HL-60 (cell line): ENCODE measurements around the gene CACNA2D3.

Experiments
- DNase-seq, 2 experiments: peaks; one replicate each; pipeline ENCODE4 v3.0.0-alpha.2; 2010 to 2020; ENCODE audit warnings: low read depth in 1 of 2, low spot score in 1 of 2
- H3K27ac ChIP-seq: fragments of 250-450 bp; sonication (Bioruptor Pico); replicated peaks from 2 replicates; pipeline ENCODE4 v1.5.1; 2020; ENCODE audit warnings: mild to moderate bottlenecking, moderate library complexity
- H3K27me3 ChIP-seq: fragments of 250-450 bp; sonication (Bioruptor Pico); 2 replicates; pipeline ENCODE4 v1.5.1; 2021; ENCODE audit warnings: mild to moderate bottlenecking, moderate library complexity; ENCODE audit not compliant: insufficient read depth, poor library complexity, severe bottlenecking
- H3K4me3 ChIP-seq: replicated peaks from 2 replicates; pipeline ENCODE4 v1.5.1; 2011; ENCODE audit warnings: mild to moderate bottlenecking, control low read depth, low read length; ENCODE audit not compliant: insufficient read depth
- CTCF ChIP-seq: IDR thresholded peaks from one replicate; pipeline ENCODE4 v1.5.1; 2011; ENCODE audit warnings: low read length, control low read depth, inconsistent platforms; ENCODE audit not compliant: insufficient read depth
- GABPA ChIP-seq: IDR thresholded peaks from 2 replicates; pipeline ENCODE4 v1.6.1; 2012; ENCODE audit warnings: low read depth
- POLR2AphosphoS5 ChIP-seq: IDR thresholded peaks from 2 replicates; pipeline ENCODE4 v1.6.1; 2012; ENCODE audit warnings: low read depth
- REST ChIP-seq: IDR thresholded peaks from 2 replicates; pipeline ENCODE4 v1.6.1; 2012; ENCODE audit warnings: low read depth; ENCODE audit not compliant: insufficient replicate concordance
- SPI1 ChIP-seq: IDR thresholded peaks from 2 replicates; pipeline ENCODE4 v1.6.1; 2012; ENCODE audit warnings: low read depth, mild to moderate bottlenecking, borderline replicate concordance

Gene CACNA2D3

GRCh38 chr3:55119268-55119667 lies 996.9 kb downstream of the CACNA2D3 start:
- H3K27ac ChIP-seq: no peak overlapping the region
- TF ChIP-seq REST: no peak
- TF ChIP-seq SPI1: no peak
- no peak for TF ChIP-seq POLR2AphosphoS5
- TF ChIP-seq CTCF: no peak
- TF ChIP-seq GABPA: no peak
- DNase-seq: no peak
- H3K4me3 ChIP-seq: no peak overlapping the region
- no peaks in the 10 kb centered on the region for H3K27me3 ChIP-seq

GRCh38 chr3:55122312-55122711 lies 1000.0 kb downstream of the CACNA2D3 start:
- TF ChIP-seq CTCF (no peak), GABPA (no peak), POLR2AphosphoS5 (no peak), SPI1 (no peak), REST (no peak)
- no peaks in the 10 kb centered on the region for H3K27me3 ChIP-seq
- no peak for DNase-seq
- no peak overlapping the region for H3K27ac ChIP-seq
- H3K4me3 ChIP-seq: no peak overlapping the region
